HG02571 (cell line): Measurements from ENCODE around the gene RPS6KC1.
"Not testable (repeated sequence)": the region's sequence is repeated elsewhere in the genome, so short reads cannot be mapped to it uniquely, and the experiment has no call there.

Experiments used
- ATAC-seq: cut with Tn5 transposase; IDR thresholded peaks from one replicate; pipeline ENCODE4 v1.9.1; 2021; ENCODE audit warnings: mild to moderate bottlenecking, moderate library complexity; ENCODE audit not compliant: unreplicated experiment

Gene RPS6KC1

DNA sequence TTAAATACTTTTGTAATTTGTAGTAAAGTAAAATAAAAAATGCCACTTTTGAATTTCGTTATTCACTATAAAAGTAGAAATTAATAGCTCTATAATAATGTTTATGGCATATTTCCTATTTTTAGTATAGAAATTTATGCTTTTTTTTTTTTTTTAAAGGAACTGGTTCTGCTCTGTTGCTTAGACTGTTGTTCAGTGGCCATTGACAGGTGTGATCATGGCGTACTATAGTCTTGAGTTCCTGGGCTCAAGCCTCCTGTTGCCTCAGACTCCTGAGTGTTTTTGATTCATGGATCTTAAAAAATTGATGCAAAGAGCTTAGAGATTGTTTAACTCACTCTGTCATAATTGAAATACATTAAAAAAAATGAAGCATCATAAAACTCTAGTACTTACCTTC is 53.6 kb downstream of the RPS6KC1 start:
- no peak for ATAC-seq

DNA sequence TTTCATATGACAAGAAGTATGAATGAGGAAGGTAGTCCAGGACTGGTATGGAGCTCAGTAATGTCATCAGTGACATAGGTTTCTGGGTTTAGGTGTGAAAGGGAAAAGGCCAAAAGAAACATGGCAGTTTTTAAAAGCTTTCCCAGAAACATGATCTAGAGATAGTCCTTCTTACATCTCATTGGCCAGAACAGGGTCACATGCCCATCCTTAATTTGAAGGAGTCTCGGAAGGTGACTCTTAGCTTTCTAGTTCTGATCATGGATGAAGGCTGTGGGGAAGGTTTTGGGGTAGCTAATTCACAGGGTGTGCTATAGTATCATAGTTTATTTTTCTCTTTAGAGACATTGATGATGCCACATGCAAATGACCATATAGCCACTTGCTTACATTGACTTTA is 55.3 kb downstream of the RPS6KC1 start:
- ATAC-seq = no peak

DNA sequence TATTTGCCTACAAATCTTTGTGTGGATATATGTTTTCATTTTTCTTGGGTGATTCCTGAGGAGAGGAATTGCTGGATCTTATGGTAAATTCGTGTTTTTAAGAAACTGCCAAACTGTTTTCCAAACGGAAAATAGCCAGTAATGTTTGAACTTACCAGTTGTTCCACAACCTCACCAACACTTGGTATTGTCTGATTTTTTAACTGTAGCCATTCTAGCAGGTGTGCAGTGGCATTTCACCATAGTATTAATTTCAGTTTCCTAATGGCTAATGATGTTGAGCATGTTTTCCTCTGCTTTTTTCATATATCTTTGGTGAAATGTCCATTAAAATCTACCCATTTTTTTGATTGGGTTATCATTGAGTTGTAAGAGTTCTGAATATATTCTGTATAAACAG is 56.6 kb downstream of the RPS6KC1 start:
- no peak for ATAC-seq

DNA sequence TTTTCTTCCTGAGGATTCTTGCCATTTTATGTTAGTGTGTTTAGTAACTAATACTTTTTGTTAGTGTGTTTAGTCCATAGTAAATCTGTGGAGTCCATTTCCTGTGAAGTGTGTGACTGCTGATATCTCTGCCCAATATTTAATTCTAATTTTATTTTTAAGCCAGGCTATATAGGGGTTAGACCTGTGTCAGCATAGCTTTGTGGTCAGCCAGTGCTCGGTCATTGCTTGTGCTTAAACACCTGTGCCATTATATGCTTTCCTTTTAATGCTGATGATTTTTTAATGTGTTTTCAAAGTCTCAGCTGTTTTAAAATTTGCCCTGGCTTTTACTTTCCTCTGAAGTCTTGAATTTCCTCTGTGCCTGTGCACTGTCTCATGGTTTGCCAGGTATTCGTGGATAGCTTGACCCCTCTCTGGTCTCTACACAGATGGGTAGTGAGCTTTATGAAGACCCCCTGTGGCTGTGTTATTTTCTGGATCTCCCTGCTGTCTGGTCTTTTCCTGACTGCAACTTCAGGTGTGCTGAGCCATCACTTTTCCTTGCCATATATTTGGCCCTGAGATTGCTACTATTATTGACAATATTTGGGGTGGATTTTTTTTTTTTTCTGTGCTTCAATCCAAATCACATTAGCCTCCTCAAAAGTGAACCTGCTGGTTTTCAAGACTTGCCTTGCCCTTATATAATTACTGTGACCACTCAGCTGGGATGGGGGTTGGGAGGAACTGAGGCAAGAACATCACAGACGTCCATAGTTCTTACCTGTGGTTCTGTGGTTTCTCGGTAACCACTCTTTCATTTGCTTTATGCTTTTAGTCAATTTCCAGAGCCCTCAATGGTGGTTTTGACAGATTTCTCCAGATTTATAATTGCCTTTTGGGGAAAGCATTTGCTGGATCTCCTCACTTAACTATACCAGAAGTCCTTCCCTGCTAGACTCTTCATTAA is 59.6 kb downstream of the RPS6KC1 start:
- no peak for ATAC-seq

DNA sequence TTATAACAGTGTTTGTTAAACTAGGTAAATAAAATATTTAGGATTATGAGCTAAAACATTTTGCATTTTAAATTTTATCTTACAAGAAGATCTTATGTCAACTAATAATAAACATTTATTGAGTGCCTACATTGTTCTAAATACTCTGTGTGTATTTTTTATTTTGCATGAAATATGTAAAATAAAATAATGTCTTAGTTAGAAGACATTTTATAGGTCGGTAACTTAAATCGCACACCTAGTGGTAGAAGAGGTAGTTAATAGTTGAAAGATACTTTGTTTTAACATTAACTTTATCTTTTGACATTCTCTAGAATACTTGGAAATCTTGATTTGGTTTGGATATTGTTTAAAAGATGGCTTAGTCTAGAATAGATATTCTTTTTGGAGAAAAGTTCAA is 60.5 kb downstream of the RPS6KC1 start:
- ATAC-seq = no peak

DNA sequence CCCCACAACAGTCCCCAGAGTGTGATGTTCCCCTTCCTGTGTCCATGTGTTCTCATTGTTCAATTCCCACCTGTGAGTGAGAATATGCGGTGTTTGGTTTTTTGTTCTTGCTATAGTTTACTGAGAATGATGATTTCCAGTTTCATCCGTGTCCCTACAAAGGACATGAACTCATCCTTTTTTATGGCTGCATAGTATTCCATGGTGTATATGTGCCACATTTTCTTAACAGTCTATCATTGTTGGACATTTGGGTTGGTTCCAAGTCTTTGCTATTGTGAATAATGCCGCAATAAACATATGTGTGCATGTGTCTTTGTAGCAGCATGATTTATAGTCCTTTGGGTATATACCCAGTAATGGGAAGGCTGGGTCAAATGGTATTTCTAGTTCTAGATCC is 61.7 kb downstream of the RPS6KC1 start:
- not testable (repeated sequence) for ATAC-seq

DNA sequence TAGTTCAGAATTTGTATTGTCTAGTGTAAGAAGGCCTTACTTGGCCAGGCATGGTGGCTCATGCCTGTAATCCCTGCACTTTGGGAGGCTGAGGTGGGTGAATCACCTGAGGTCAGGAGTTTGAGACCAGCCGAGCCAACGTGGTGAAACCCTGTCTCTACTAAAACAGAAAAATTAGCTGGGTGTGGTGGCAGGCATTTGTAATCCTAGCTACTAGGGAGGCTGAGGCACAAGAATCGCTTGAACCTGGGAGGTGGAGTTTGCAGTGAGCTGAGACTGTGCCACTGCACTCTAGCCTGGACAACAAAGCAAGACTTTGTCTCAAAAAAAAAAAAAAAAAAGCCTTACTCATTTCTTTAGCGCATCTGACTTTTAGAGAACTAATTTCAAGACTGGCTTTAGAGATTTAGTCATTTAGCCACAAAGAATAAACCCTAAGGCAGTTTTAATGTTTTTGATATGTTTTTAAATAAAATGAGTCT is 66.7 kb downstream of the RPS6KC1 start:
- ATAC-seq = not testable (repeated sequence)

DNA sequence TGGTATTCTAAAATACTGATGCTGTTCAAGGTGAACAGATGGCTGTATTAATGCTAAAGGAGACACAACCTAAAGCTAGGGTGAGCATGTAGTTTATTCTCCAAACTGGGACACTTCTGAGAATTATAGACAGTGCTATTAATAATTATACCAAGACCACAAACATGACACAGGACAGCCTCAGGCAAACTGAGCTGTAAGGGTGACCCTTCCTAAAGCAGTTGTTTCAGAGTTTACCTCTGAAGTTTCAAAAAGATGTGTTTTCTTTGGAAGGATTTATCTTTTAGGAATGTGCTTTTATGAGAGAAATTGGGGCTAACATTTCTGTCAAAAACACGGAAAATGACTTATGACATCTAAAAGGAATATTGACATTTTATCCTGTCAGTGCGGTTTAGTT is 68.8 kb downstream of the RPS6KC1 start:
- ATAC-seq = no peak

DNA sequence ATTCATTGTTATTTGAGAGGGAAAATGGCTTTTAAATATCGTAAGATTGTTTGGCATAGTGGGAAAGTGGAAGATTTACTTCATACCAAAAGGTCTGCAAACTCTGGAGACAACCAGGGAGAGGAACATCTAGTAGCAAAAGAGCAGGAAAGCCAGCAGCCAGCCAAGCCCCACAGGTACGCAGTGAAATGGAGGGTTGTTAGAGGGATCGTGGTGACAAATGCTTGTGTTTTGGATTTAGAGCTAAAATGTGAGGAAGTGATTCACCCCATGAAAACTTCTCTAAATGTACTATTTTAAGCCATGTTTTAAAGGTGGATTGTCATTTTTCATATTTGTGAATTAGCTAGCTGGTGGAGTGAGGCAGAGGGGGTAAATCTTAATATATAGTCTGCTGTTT is 69.3 kb downstream of the RPS6KC1 start:
- no peak for ATAC-seq

DNA sequence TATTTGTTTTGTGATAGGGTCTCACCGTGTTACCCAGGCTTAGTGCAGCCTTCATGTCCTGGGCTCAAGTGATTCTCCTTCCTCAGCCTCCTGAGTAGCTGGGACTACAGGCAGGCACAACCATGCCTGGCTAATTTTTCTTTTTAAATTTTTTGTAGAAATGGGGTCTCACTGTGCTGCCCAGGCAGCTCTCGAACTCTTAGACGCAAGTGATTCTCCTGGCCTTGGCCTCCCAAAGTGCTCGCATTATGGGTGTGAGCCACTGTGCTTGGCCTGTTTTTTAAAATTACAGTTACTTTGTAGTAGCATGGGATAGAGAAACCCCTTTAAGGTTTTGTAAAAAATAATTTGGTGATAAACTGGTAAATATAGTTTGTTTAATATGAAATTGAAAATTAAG is 69.9 kb downstream of the RPS6KC1 start:
- ATAC-seq = no peak

DNA sequence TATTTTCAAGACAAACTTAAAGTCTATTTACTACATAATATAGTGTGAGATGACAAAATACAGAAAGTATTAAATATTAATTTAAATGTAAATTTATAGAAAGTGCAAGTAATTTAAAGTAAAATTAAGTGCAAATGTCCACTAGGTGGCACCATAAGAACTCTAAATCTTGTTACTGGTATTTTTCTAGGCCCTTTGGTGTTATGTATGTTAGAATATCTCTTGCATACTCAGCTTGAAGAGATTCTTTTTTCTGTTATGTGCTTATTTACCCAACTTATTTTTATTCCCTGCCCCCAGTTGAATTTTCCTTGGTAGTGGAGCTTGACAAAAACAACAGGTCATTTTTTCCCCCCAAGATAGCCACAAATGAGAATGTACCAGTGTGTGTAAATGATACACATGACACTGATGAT is 71.5 kb downstream of the RPS6KC1 start:
- no peak for ATAC-seq

DNA sequence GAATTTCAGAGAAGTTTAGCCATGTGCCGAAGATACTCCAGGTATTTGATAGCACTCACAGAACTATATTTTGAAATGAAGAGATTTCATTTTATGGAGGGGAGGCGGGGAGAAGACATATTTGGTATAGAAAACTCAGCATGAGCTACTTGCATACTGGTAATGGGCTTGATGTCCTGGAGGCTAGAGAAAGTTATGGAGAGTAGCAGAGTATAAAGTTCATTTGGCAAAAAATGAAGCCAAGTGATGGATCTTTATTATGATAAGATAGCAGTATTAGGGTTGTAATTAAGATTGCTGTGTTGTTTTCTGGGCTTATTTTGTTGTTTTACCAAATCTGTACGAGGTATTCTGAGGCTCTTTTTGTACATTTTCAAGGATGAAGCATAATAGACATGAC is 72.0 kb downstream of the RPS6KC1 start:
- ATAC-seq = no peak

DNA sequence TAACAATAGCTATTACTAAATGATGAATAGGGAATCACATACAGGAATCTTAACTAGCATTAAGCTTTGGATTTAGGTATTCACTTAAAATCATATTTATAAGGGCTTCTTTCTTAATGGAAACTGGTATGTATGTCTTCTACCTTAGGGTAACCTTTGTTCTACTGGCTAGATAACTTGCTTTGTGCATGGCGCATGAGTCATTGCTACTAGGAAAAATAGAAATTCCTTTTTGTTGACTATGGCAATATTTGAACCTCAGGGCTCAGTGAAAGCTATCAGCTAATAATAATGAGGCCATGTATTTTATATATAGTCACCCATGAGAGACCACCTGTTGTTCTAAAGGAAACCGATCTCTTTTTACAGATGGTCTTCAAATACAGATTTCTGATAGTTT is 72.5 kb downstream of the RPS6KC1 start:
- ATAC-seq = no peak

DNA sequence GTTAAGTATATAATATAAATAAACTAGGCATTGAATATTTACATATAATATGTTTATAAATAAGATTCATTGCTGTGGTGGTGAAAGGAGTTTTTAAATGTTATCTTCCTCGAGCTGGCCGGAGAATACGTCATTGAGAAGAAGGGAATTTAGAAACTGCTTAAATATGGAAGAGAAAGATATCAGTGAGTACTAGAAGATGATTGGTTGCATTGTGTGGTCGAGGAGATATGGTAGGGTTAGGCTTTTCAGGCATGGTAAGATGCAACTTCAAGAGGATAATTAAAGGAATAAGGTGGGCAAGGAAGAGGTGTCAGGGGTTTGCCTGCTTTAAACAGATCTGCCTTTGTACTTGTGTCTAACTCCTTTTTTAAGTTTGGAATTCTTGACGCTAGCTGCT is 73.5 kb downstream of the RPS6KC1 start:
- no peak for ATAC-seq

DNA sequence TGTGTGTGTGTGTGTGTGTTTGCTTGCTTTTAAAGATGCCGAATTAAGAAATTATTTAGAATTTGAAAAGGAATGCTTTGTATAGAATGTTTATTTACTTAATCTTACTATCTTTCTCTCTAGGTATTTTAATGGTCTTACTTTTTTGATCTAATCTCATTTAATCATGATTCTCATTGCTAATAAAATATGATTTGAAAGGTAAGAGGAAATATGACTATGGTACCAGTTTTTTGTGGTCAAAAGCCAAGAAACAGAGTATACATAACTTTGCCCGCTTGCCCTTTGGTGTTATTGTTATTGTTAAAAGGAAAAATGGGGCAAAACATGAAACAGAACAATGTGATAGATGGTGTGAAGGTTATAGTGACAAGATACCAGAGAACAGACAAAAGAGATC is 74.6 kb downstream of the RPS6KC1 start:
- no peak for ATAC-seq

DNA sequence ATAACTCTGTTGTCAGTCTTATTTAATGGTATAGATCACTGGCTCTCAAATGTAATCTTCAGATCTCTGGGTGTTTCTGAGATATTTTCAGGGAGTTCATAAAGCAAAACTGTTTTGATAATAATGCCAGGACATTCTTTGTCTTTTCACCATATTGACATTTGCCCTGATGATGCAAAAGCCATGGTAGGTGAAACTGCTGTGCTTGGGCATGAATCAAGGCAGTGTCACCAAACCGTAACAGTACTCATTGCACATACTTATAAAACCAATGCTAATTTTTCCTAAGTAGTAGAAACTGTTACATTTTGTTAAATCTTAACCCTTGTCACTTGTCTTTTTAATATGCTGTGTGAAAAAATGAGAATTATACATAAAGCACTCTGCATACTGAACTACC is 76.0 kb downstream of the RPS6KC1 start:
- no peak for ATAC-seq

DNA sequence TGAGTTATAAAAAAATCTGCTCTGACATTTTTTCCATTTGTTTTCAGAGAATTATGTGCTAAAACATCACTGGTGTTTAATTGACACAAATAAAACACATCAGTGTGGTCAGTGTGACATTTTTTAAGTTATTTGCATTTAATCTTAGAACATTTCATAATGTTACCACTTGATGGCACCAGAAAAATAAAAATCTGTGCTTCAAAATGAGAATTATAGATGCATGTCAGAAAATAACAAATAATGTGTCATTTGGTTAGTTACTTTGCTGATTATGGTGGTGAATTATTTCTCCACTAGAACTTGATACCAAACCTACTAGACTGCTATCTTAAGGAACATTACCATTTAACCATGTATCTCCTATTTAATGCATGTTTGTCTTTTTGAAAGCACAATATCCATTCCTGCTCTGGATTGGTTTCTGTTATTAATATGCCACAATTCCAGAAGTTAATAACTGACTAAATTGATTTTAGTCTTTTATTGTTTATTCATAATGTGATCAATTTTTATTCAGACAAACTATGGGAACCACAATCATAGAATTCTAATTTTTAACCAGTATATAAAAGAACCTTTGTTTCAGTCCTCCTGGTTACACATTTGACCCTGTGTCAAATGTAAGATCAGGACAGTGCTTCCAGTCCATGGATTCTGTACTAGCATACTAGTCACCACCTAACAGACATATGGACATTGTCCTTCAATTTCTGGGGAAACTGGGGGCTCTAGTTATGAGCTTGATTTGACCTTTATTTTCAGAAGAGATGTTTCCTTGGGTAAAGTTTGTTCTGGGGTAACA is 81.0 kb downstream of the RPS6KC1 start:
- ATAC-seq = no peak

DNA sequence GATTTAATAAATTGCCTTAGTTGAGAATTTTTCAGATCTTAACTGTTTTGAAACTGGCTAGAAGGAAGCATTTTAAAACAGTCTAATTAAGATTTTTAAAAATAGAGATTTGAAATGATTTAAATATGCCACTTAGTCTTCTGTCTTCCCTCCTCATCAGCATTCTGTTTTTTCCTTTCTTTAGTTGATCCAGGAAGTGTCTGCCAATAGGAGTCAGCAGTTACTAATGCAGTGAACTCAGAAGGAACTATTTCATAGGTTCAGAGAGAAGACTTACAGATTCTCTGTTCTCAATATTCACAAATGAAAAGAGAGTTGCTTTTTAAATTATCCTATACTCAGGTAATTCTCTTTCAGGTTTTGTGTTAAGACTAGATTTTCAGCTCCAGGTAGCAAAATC is 84.5 kb downstream of the RPS6KC1 start:
- no peak for ATAC-seq

DNA sequence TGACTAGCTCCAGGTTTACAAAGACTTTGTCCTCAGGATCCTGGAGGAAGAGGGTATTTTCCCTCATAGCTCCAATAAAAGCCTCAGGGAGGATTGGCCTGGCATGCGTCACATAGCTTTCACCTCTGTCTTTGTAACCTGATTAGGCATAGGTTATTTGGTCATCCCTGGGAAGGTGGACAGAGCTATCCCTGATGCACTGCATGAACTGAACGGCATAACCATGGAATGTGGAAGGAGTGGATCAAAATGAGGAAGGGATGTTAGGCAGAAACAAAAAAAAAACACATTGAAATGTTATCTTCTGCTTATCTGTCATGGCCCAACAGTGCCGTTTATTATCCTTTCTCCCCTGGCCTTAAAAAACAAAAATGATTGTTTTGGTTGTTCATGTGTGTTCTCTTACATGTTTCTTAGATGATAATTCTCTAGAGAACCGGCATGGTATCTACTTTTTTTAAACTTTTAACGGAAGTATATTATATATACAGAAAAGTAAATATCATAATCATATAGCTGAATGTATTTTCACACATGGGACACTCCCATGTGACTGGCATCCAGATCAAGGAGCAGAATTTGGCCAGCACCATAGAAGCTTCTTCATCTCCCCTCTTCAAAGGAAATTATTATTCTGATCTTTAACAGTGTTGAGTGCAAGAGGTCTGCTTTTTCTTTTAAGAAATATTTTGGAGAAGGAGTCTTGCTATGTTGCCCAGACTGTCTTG is 85.3 kb downstream of the RPS6KC1 start:
- ATAC-seq = no peak

DNA sequence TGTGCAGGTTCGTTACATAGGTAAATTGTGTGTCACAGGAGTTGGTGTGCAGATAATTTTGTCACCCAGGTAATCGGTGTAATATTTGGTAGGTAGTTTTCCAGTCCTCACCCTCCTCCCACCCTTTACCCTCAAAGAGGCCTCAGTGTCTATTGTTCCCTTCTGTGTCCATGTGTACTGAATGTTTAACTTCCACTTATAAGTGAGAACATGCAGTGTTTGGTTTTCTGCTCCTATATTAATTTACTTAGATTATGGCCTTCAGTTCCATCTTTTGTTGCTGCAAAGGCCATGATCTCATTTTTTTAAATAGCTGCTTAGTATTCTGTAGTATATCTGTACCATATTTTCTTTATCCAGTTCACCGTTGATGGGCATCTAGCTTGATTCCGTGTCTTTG is 87.3 kb downstream of the RPS6KC1 start:
- no peak for ATAC-seq

DNA sequence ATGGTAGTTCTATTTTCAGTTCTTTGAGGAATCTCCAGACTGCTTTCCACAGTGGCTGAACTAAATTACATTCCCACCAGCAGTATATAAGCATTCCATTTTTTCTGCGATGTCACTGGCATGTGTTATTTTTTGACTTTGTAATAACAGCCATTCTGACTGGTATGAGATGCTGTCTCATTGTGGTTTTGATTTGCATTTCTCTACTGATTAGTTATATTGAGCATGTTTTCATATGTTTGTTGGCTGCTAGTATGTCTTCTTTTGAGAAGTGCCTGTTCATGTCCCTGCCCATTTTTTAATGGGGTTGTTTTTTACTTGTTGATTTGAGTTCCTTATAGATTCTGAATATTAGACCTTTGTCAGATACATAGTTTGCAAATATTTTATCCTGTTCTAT is 87.9 kb downstream of the RPS6KC1 start:
- no peak for ATAC-seq
